Measurements from ENCODE around the gene SORBS2. TPM values are rescaled to one million over a fixed set of nuclear protein-coding genes. Genes with fewer than 3 reads are reported as not detected.

Gene SORBS2
- total RNA-seq, 2 experiments from 2014 or later = not detected

DNA sequence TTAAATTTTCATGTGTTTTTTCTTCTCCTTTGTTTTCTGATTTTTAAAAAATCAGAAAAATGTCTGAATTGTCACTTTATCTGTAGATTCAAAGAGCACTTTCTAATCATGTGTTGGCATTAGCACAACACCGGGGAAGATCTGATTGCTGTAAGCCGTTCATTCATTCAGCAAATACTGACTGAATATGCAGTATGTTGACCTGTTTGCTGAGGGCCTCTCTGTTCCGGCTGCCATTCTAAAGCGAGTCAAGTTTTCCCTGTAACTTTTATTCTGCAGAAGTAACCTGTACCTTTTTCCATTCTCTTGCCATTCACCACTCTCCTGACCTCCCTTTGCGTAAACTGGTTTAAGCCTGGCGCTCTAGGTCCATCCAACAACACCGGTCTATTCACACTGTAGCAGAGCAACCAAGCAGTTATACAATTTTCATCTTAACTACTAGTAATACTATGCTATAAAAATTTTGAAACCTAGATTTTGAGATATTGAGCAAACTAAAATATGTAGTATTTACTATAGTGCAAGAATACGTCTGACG is 6.7 kb downstream of the SORBS2 start:
- peaks cover 7% of the 10 kb centered on the region for H3K27me3 Mint-ChIP-seq
- no peaks in the 10 kb centered on the region for H3K9me3 Mint-ChIP-seq (ENCODE audit: low read depth)
- DNase-seq = no peak
- CTCF ChIA-PET = no interaction called here
- ATAC-seq = no peak
- H3K27ac Mint-ChIP-seq = no peak overlapping the region
- no peaks in the 10 kb centered on the region for H3K36me3 Mint-ChIP-seq
- H3K4me1 Mint-ChIP-seq = no peaks in the 10 kb centered on the region
- H3K4me3 Mint-ChIP-seq = no peak overlapping the region

DNA sequence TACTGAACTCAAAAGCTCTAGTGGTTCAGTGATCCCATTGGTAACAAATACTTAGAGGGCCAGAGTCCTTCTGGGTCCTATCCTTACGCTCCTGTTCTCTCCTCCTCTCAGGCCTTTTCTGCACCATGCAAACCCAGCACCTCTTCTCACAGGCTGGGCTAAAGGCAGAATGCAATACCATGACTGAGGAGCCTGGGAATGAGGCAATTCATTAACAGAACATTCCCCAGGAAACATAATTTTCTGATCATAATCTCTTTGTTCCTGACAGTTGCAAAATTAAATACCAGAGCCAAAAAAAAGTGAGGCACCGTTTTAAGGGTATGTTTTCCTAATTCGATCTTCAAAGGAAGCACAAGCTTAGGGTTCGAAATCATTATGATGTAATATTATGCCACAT is 9.0 kb downstream of the SORBS2 start:
- H3K27me3 Mint-ChIP-seq = peaks cover 2% of the 10 kb centered on the region
- ATAC-seq = no peak
- no peak for DNase-seq
- H3K4me3 Mint-ChIP-seq = no peak overlapping the region
- no peaks in the 10 kb centered on the region for H3K9me3 Mint-ChIP-seq (ENCODE audit: low read depth)
- H3K4me1 Mint-ChIP-seq = no peaks in the 10 kb centered on the region
- CTCF ChIA-PET = no interaction called here
- no peaks in the 10 kb centered on the region for H3K36me3 Mint-ChIP-seq
- no peak overlapping the region for H3K27ac Mint-ChIP-seq

DNA sequence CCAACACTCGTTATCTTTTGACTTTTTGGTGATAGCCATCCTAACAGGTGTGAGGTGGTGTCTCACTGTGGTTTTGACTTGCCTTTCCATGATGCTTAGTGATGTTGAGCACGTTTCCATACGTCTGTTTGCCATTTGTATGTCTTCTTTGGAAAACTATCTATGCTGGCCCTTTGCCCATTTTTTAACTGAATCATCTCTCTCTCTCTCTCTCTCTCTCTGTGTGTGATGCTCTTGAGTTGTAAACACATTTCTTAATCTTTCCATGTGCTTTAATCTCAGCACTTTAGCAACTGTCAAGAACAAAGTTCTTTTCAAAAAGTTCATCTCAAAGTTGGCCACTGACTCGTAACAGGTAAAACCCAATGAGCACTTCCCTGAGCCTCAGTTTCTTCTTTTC is 10.5 kb downstream of the SORBS2 start:
- Mint-ChIP-seq H3K9me3 (ENCODE audit: low read depth) (no peaks in the 10 kb centered on the region), H3K27me3 (peaks cover 2% of the 10 kb centered on the region), H3K4me1 (no peaks in the 10 kb centered on the region), H3K27ac (no peak overlapping the region), H3K4me3 (no peak overlapping the region), H3K36me3 (no peaks in the 10 kb centered on the region)
- ATAC-seq (no peak), DNase-seq (no peak)
- CTCF ChIA-PET = no interaction called here

DNA sequence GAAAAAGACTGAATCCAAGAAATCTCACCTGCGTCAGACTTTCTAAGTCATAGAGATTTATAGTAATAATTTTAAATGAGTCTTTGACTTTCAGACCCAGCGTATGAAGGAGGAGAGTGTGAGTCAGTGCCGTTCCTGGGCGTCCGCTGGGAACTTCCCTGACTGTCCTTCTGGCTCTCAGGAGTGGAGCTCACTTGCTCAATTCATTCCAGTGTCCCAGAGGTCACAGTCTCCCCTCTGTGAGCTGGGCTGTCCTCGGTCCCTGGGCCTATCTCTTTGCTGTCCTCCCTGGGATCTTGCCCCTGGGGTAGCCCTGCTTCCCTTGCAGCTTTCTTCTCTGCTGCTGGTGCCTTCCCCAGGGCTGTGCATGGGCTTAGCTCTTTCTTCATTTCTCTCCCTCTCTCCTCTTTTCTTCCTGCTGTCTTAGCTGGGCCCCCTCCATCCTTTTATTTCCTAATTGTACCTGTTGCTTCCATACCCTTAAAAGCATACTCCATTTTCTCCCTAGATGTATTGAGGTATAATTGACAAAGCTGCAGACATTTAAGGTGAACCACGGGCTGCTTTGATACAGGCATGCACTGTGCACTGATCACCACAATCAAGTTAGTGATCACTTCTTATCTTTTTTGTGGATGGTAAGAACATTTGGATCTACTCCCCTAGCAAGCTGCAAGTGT is 11.6 kb downstream of the SORBS2 start:
- H3K36me3 Mint-ChIP-seq = no peaks in the 10 kb centered on the region
- H3K27me3 Mint-ChIP-seq = peaks cover 1% of the 10 kb centered on the region
- H3K4me1 Mint-ChIP-seq = no peaks in the 10 kb centered on the region
- no peaks in the 10 kb centered on the region for H3K9me3 Mint-ChIP-seq (ENCODE audit: low read depth)
- no peak for DNase-seq
- no peak for ATAC-seq
- CTCF ChIA-PET = no interaction called here
- no peak overlapping the region for H3K27ac Mint-ChIP-seq
- H3K4me3 Mint-ChIP-seq = no peak overlapping the region

DNA sequence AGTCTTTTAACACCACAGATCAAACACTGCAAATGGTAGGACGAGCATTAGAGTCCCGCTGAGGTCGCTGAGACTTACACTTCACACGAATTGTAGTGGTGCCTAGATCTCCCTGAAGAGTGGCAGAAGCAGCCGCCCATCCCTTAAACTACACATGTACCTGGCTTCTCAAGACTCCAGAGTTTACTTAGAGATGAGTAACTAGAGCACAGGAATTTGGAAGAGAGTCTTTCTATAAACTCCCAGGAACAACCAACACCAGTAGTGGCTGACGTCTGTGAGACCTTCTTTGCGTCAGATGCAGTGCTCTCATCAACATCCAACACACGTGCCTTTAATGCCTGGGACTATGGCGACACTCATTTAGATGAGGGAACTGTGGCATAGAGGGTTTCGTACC is 12.6 kb downstream of the SORBS2 start:
- no peak overlapping the region for H3K4me3 Mint-ChIP-seq
- no peaks in the 10 kb centered on the region for H3K36me3 Mint-ChIP-seq
- DNase-seq (no peak), ATAC-seq (no peak)
- H3K4me1 Mint-ChIP-seq = no peaks in the 10 kb centered on the region
- peaks cover 2% of the 10 kb centered on the region for H3K27me3 Mint-ChIP-seq
- CTCF ChIA-PET = no interaction called here
- H3K9me3 Mint-ChIP-seq (ENCODE audit: low read depth) = no peaks in the 10 kb centered on the region
- H3K27ac Mint-ChIP-seq = no peak overlapping the region

DNA sequence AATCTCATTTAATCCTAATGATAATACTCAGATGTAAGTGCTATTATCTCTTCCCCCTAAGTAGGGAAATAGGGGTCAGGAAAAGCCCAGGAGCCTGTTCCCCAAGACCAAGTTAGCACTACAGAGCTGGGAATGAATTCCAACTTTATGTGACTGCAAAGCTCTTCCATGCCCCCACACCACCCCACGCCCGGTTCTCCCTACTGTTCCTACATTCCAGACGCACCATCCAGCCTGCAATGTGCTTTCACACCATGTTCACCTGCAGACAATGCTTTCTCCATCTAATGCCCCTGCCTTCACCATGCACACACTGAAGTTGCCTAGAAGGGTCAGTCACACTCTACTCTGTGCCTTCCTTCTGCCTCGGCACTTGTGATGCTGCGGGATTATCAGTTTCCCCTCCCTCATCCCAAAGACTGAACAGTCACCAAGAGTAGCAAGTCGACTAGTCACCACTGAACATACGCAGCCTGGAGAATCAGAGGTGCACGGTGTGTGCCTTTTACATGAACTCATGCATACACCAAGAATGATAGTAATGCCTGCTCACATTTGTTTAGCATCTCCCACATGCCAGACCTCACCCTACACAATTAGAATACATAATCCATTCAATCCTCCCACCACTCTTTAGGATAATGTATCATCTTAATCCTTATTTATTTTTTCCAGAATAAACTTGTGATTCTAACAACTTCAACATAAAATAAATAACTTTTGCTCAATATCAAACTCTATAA is 14.2 kb downstream of the SORBS2 start:
- H3K9me3 Mint-ChIP-seq (ENCODE audit: low read depth) = no peaks in the 10 kb centered on the region
- H3K27ac Mint-ChIP-seq = no peak overlapping the region
- ATAC-seq (no peak), DNase-seq (no peak)
- H3K4me1 Mint-ChIP-seq = no peaks in the 10 kb centered on the region
- H3K4me3 Mint-ChIP-seq = no peak overlapping the region
- peaks cover 2% of the 10 kb centered on the region for H3K27me3 Mint-ChIP-seq
- no peaks in the 10 kb centered on the region for H3K36me3 Mint-ChIP-seq
- CTCF ChIA-PET = no interaction called here

DNA sequence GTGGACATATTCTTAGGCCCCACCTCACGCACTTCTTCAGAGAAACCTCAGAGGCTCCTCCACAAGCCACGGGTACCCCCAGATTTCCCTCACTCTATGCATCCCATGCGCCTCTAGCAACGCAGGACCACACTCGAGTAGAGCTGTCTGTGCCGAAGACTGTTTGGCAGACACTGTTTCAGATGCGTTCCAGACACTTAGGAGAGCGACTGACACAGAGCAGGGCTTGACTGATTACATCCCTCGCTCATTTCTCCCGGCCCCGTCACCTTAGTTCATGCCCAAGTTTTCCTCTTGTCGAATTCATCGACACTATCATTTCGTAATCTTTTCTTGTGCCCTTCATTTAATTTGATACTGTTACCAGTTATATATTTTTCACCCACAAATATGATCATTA is 15.0 kb downstream of the SORBS2 start:
- no peaks in the 10 kb centered on the region for H3K4me1 Mint-ChIP-seq
- peaks cover 2% of the 10 kb centered on the region for H3K27me3 Mint-ChIP-seq
- H3K27ac Mint-ChIP-seq = no peak overlapping the region
- CTCF ChIA-PET = no interaction called here
- H3K4me3 Mint-ChIP-seq = no peak overlapping the region
- no peak for DNase-seq
- ATAC-seq = no peak
- no peaks in the 10 kb centered on the region for H3K9me3 Mint-ChIP-seq (ENCODE audit: low read depth)
- H3K36me3 Mint-ChIP-seq = no peaks in the 10 kb centered on the region

DNA sequence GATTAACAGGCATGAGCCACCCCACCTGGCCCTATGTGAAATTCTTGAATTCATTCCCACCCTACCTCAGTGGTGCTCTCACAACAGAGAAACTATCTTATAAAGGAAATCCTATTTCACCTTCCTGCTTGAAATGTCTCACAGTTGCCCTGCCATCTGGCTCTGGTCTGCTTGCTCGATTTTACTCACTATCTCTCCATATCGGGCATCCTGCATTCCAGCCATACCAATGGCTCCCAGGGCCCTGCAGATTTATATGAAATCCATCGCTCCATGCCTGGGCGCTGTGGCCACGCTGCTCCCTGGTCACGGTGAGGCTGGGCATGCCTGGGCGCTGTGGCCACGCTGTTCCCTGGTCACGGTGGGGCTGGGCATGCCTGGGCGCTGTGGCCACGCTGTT is 15.8 kb downstream of the SORBS2 start:
- no peak for ATAC-seq
- H3K27me3 Mint-ChIP-seq = peaks cover 5% of the 10 kb centered on the region
- no peaks in the 10 kb centered on the region for H3K4me1 Mint-ChIP-seq
- H3K4me3 Mint-ChIP-seq = no peak overlapping the region
- H3K9me3 Mint-ChIP-seq (ENCODE audit: low read depth) = no peaks in the 10 kb centered on the region
- CTCF ChIA-PET = no interaction called here
- H3K36me3 Mint-ChIP-seq = no peaks in the 10 kb centered on the region
- no peak overlapping the region for H3K27ac Mint-ChIP-seq
- DNase-seq = no peak

DNA sequence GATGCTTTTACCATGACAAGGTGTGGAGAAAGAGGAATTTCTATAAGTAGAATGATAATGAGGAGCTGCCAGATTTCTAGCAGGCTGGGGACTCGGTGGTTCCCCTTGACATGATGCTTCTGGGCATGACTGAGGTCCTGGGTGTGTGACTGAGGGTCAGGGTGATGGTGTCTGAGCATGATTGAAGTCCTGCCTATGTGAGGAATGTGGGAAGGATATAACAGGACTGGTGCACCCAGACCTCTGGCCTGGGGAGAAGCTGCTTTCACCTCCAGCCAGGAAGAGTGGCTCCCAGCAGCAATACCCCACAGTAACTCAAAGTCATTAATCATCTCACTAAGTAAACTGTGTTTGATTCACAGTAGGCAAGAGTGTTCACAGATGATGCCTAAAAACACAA is 17.4 kb downstream of the SORBS2 start:
- Mint-ChIP-seq H3K9me3 (ENCODE audit: low read depth) (no peaks in the 10 kb centered on the region), H3K36me3 (no peaks in the 10 kb centered on the region), H3K27me3 (peaks cover 5% of the 10 kb centered on the region), H3K27ac (no peak overlapping the region), H3K4me3 (no peak overlapping the region), H3K4me1 (no peaks in the 10 kb centered on the region)
- CTCF ChIA-PET = no interaction called here
- ATAC-seq = no peak
- no peak for DNase-seq

DNA sequence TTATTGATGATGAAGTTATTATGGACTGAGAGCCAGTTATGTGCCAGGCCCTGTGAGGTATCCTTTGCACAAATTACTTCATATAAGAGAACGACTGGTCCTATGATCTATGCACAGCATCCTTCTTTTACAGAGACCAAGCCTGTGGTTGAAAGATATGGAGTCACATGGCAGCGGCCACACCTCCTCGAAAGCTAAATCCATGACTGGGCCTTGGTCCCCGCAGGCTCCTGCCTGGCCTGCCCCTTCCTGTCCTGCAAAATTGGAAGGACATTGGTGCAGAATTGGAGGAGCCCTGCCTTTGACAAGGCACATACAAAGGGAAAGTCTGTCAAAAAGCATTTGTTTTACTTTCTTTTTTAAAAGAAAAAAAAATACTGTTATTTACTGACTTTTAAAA is 18.3 kb downstream of the SORBS2 start:
- peaks cover 7% of the 10 kb centered on the region for H3K27me3 Mint-ChIP-seq
- H3K27ac Mint-ChIP-seq = no peak overlapping the region
- no peak for DNase-seq
- no peaks in the 10 kb centered on the region for H3K9me3 Mint-ChIP-seq (ENCODE audit: low read depth)
- H3K4me3 Mint-ChIP-seq = no peak overlapping the region
- ATAC-seq = no peak
- no peaks in the 10 kb centered on the region for H3K36me3 Mint-ChIP-seq
- CTCF ChIA-PET = no interaction called here
- no peaks in the 10 kb centered on the region for H3K4me1 Mint-ChIP-seq

DNA sequence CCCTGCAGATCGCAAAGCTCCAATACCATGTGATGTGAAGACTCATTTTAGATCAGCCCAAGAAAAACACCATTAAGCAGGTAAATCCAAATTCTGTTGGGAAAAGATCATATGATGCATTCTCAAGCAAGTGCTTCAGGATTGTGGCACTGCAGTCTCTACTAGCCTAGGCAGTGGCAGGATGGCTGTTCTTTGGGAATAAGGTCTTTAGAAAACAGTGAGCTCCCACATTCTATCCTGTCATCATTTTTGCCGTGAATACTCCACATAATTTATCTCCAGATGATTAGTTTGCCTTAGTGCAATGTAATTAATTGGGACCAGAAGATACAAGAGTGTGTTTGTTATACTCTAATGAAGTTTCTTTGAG is 18.9 kb downstream of the SORBS2 start:
- Mint-ChIP-seq H3K4me3 (no peak overlapping the region), H3K27ac (no peak overlapping the region)
- DNase-seq = no peak

DNA sequence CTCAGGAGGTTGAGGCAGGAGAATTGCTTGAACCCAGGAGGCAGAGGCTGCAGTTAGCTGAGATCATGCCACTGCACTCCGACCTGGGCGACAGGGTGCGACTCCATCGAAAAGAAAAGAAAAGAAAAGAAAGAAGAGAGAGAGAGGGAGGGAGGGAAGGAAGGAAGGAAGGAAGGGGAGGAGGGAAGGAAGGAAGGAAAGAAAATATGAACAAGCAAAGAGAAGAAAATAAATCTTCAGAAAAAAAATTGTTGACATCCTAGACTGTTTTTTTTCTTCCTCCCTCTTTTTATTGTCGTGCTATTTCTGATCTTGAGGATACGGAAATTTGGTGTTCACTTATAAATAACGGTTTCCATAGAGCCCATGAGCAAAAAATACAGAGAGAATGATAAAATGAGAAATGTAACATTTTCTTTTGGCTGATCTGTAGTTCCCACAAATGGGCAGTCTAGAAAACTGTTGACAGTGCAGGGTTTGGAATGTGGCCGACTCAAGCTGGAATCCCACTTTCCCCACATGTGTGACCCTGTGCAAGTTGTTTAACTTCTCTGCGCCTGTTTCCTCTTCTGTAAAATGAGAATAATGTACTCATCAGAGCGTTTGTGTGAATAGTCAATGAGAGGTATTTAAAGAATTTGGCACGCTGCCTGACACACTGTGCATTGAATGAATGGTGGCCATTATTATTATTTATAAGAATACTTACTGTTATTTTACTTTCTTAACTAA is 19.4 kb downstream of the SORBS2 start:
- no peak overlapping the region for H3K27ac Mint-ChIP-seq
- no peak for DNase-seq
- no peak for ATAC-seq
- H3K4me1 Mint-ChIP-seq = peaks cover 2% of the 10 kb centered on the region
- no peaks in the 10 kb centered on the region for H3K9me3 Mint-ChIP-seq (ENCODE audit: low read depth)
- no peak overlapping the region for H3K4me3 Mint-ChIP-seq
- H3K27me3 Mint-ChIP-seq = peaks cover 12% of the 10 kb centered on the region
- H3K36me3 Mint-ChIP-seq = no peaks in the 10 kb centered on the region
- CTCF ChIA-PET = no interaction called here

More for the DNA sequence above, 18.9 kb downstream of the SORBS2 start:
- Mint-ChIP-seq H3K4me1 (peaks cover under 1% of the 10 kb centered on the region), H3K9me3 (ENCODE audit: low read depth) (no peaks in the 10 kb centered on the region), H3K36me3 (no peaks in the 10 kb centered on the region), H3K27me3 (peaks cover 10% of the 10 kb centered on the region)
- CTCF ChIA-PET = no interaction called here
- no peak for ATAC-seq

DNA sequence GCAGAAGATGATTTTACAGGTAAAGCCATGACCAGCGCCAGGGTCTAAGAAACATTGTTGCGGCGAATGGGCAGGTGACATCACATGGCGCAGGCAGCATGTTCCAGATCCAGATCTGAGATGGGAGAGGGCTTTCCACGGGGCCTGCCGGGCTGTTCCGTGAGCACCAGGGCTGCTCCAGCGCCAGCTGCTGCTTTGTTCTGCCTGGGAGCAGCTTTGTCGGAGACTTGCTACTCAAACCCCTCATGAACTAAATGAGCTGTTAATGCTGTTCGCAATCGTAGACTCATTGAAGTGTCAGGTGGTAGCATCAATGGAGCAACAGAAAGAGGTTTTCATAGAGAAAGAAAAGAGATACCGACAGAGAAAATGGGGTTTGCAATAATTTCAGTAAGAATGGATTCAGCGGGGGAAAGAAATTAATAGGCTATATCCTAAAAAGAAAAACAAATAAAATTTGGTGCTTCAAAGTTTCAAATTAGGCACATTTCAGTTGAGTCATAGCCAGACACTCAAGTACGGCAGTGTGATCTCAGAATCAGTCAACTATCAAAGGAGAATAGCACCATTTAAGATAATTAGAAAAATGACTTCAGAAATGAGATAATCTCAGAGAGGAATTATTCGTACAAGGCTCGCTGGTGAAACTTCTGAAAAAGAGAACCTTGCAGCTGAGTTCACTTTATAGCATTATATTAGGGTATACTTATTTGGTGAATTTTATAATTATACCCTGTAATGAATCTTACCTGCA is 23.9 kb downstream of the SORBS2 start:
- Mint-ChIP-seq H3K27ac (no peak overlapping the region), H3K27me3 (peaks cover 14% of the 10 kb centered on the region), H3K4me1 (peaks cover 2% of the 10 kb centered on the region), H3K4me3 (no peak overlapping the region), H3K9me3 (ENCODE audit: low read depth) (no peaks in the 10 kb centered on the region), H3K36me3 (no peaks in the 10 kb centered on the region)
- CTCF ChIA-PET = no interaction called here
- DNase-seq (no peak), ATAC-seq (no peak)

Measured in activated CD8-positive, alpha-beta memory T cell treated with anti-CD3 and anti-CD28 coated beads, Interleukin-2, amount 10 ng/mL, durations not matched to agents 7 days and 5 days (primary cell).